Astrocyte (in vitro differentiated cells and primary cell): ENCODE data around the gene DRD2. TPM values are rescaled to one million over a fixed set of nuclear protein-coding genes. Genes with fewer than 3 reads are reported as not detected.

Experiments
- DNase-seq: peaks from one replicate; pipeline ENCODE4 v3.0.0-alpha.2; 2010; ENCODE audit warnings: low read depth
- FAIRE-seq: peaks from 2 replicates; lab custom pipeline; 2011; peaks lifted over from hg19 to GRCh38; lab: Jason Lieb, UNC
- H2AFZ ChIP-seq: 2 replicates; pipeline ENCODE4 v1.6.0; 2012; ENCODE audit warnings: low read depth, low read length, inconsistent platforms
- H3K27ac ChIP-seq: 2 replicates; pipeline ENCODE4 v1.5.1; 2011; ENCODE audit warnings: low read depth, low read length, inconsistent platforms
- H3K27me3 ChIP-seq: 2 replicates; pipeline ENCODE4 v1.6.0; 2011; ENCODE audit warnings: low read length, inconsistent platforms; ENCODE audit not compliant: insufficient read depth
- H3K36me3 ChIP-seq: 2 replicates; pipeline ENCODE4 v1.5.1; 2011; ENCODE audit warnings: low read length, inconsistent platforms; ENCODE audit not compliant: insufficient read depth
- H3K4me1 ChIP-seq: 2 replicates; pipeline ENCODE4 v1.5.1; 2011; ENCODE audit warnings: low read length, inconsistent platforms; ENCODE audit not compliant: insufficient read depth
- H3K4me2 ChIP-seq: 2 replicates; pipeline ENCODE4 v1.6.0; 2012; ENCODE audit warnings: low read length, inconsistent platforms
- H3K4me3 ChIP-seq: 2 replicates; pipeline ENCODE4 v1.5.1; 2011; ENCODE audit warnings: low read depth, mild to moderate bottlenecking, low read length, inconsistent platforms; ENCODE audit not compliant: insufficient read depth
- H3K79me2 ChIP-seq: 2 replicates; pipeline ENCODE4 v1.6.0; 2012; ENCODE audit warnings: mild to moderate bottlenecking, low read length, inconsistent platforms; ENCODE audit not compliant: insufficient read depth
- H3K9ac ChIP-seq: 2 replicates; pipeline ENCODE4 v1.6.0; 2012; ENCODE audit warnings: mild to moderate bottlenecking, low read length, inconsistent platforms
- H3K9me3 ChIP-seq: 2 replicates; pipeline ENCODE4 v1.5.1; 2012; ENCODE audit warnings: low read depth, mild to moderate bottlenecking, low read length, inconsistent platforms; ENCODE audit not compliant: insufficient read depth
- H4K20me1 ChIP-seq: 2 replicates; pipeline ENCODE4 v1.6.0; 2012; ENCODE audit warnings: low read length, inconsistent platforms; ENCODE audit not compliant: insufficient read depth
- H3K27ac Mint-ChIP-seq: one replicate; pipeline ENCODE4 v1.8.0; 2021; ENCODE audit warnings: mild to moderate bottlenecking, mixed read lengths; ENCODE audit not compliant: unreplicated experiment
- H3K27me3 Mint-ChIP-seq: one replicate; pipeline ENCODE4 v1.8.0; 2021; ENCODE audit warnings: low read depth, mixed read lengths; ENCODE audit not compliant: unreplicated experiment
- H3K36me3 Mint-ChIP-seq: one replicate; pipeline ENCODE4 v1.8.0; 2021; ENCODE audit warnings: low read depth, mixed read lengths; ENCODE audit not compliant: unreplicated experiment
- H3K4me1 Mint-ChIP-seq: one replicate; pipeline ENCODE4 v1.8.0; 2021; ENCODE audit warnings: low read depth, mixed read lengths; ENCODE audit not compliant: unreplicated experiment
- H3K4me3 Mint-ChIP-seq: one replicate; pipeline ENCODE4 v1.8.0; 2021; ENCODE audit warnings: mild to moderate bottlenecking, moderate library complexity, mixed read lengths; ENCODE audit not compliant: unreplicated experiment
- H3K9me3 Mint-ChIP-seq: one replicate; pipeline ENCODE4 v1.8.0; 2021; ENCODE audit warnings: mild to moderate bottlenecking, mixed read lengths; ENCODE audit not compliant: unreplicated experiment
- CTCF ChIP-seq: IDR thresholded peaks from 2 replicates; pipeline ENCODE4 v1.5.1; 2011; ENCODE audit warnings: low read depth, mild to moderate bottlenecking, inconsistent platforms, low read length, moderate library complexity; ENCODE audit not compliant: insufficient read depth
- EZH2 ChIP-seq: IDR thresholded peaks from 2 replicates; pipeline ENCODE4 v1.6.1; 2012; ENCODE audit warnings: mild to moderate bottlenecking, low read length, inconsistent platforms; ENCODE audit not compliant: insufficient read depth
- total RNA-seq: library from RNA; stranded (reverse); gene quantifications from 2 replicates; pipeline ENCODE4 v1.2.1, GENCODE V29; 2021

The DRD2 gene
- total RNA-seq, 1 donor from 2014 or later, result not detected

- H3K4me3 ChIP-seq, result no peak overlapping the region
- peaks cover 6% of the 10 kb centered on the region for H3K27me3 ChIP-seq
- no peak overlapping the region for H2AFZ ChIP-seq
- no peak overlapping the region for H3K9ac ChIP-seq
- Mint-ChIP-seq H3K4me1 (no peaks in the 10 kb centered on the region), H3K27me3 (peaks cover 66% of the 10 kb centered on the region), H3K36me3 (peaks cover 2% of the 10 kb centered on the region), H3K4me3 (no peak overlapping the region), H3K9me3 (no peaks in the 10 kb centered on the region), H3K27ac (no peak overlapping the region)
- no peaks in the 10 kb centered on the region for H3K79me2 ChIP-seq
- no peak overlapping the region for H3K4me2 ChIP-seq
- no peaks in the 10 kb centered on the region for H3K36me3 ChIP-seq
- DNase-seq, result no peak
- no peak overlapping the region for H3K27ac ChIP-seq
- TF ChIP-seq EZH2, result no peak
- no peak for TF ChIP-seq CTCF
- H3K9me3 ChIP-seq, result no peaks in the 10 kb centered on the region
- H4K20me1 ChIP-seq, result no peaks in the 10 kb centered on the region
- H3K4me1 ChIP-seq, result no peaks in the 10 kb centered on the region
- FAIRE-seq, result no peak
These were observed 55.7 kb downstream of the DRD2 start for GRCh38 chr11:113419454-113420003.

- Mint-ChIP-seq H3K9me3 (peaks cover 2% of the 10 kb centered on the region), H3K36me3 (peaks cover 2% of the 10 kb centered on the region), H3K4me1 (no peaks in the 10 kb centered on the region), H3K27me3 (peaks cover 78% of the 10 kb centered on the region), H3K27ac (no peak overlapping the region), H3K4me3 (no peak overlapping the region)
- Histone ChIP-seq H3K4me3 (no peak overlapping the region), H3K36me3 (no peaks in the 10 kb centered on the region), H3K27me3 (peaks cover 6% of the 10 kb centered on the region), H3K4me2 (no peak overlapping the region), H2AFZ (no peak overlapping the region), H3K79me2 (no peaks in the 10 kb centered on the region), H3K27ac (no peak overlapping the region), H3K9me3 (no peaks in the 10 kb centered on the region), H3K4me1 (no peaks in the 10 kb centered on the region), H4K20me1 (no peaks in the 10 kb centered on the region), H3K9ac (no peak overlapping the region)
- no peak for TF ChIP-seq CTCF
- no peak for TF ChIP-seq EZH2
- FAIRE-seq (no peak), DNase-seq (no peak)
These were observed 57.8 kb downstream of the DRD2 start for GRCh38 chr11:113417428-113417827.

GRCh38 chr11:113415343-113415742 lies 59.9 kb downstream of the DRD2 start:
- Mint-ChIP-seq H3K4me1 (no peaks in the 10 kb centered on the region), H3K4me3 (no peak overlapping the region), H3K36me3 (peaks cover 2% of the 10 kb centered on the region), H3K27me3 (peaks cover 79% of the 10 kb centered on the region), H3K9me3 (peaks cover 9% of the 10 kb centered on the region), H3K27ac (no peak overlapping the region)
- H3K9me3 ChIP-seq, result no peaks in the 10 kb centered on the region
- FAIRE-seq, result no peak
- DNase-seq, result no peak
- no peaks in the 10 kb centered on the region for H3K4me1 ChIP-seq
- H4K20me1 ChIP-seq, result no peaks in the 10 kb centered on the region
- no peak overlapping the region for H3K4me2 ChIP-seq
- H3K9ac ChIP-seq, result no peak overlapping the region
- no peak for TF ChIP-seq EZH2
- TF ChIP-seq CTCF, result no peak
- H3K27ac ChIP-seq, result no peak overlapping the region
- no peak overlapping the region for H2AFZ ChIP-seq
- H3K4me3 ChIP-seq, result no peak overlapping the region
- H3K36me3 ChIP-seq, result no peaks in the 10 kb centered on the region
- peaks cover 3% of the 10 kb centered on the region for H3K27me3 ChIP-seq
- no peaks in the 10 kb centered on the region for H3K79me2 ChIP-seq
